ENCODE results near the gene RPP25L.
"Not testable (repeated sequence)": the region's sequence is repeated elsewhere in the genome, so short reads cannot be mapped to it uniquely, and the experiment has no call there.

GRCh38 chr9:34639322-34639721 lies 27.4 kb upstream of the RPP25L start:
- TF ChIP-seq FOSL1 (IDR thresholded peaks at IDR 0.05; ENCODE audit: low read depth); JUND (IDR thresholded peaks at IDR 0.05); POLR2A (IDR thresholded peaks at IDR 0.05; ENCODE audit: borderline replicate concordance, extremely low read depth, insufficient read depth, insufficient read length): not testable (repeated sequence)
- TF ChIP-seq, protein P1, sequence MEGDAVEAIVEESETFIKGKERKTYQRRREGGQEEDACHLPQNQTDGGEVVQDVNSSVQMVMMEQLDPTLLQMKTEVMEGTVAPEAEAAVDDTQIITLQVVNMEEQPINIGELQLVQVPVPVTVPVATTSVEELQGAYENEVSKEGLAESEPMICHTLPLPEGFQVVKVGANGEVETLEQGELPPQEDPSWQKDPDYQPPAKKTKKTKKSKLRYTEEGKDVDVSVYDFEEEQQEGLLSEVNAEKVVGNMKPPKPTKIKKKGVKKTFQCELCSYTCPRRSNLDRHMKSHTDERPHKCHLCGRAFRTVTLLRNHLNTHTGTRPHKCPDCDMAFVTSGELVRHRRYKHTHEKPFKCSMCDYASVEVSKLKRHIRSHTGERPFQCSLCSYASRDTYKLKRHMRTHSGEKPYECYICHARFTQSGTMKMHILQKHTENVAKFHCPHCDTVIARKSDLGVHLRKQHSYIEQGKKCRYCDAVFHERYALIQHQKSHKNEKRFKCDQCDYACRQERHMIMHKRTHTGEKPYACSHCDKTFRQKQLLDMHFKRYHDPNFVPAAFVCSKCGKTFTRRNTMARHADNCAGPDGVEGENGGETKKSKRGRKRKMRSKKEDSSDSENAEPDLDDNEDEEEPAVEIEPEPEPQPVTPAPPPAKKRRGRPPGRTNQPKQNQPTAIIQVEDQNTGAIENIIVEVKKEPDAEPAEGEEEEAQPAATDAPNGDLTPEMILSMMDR (IDR thresholded peaks at IDR 0.05 in 2 of 3, conservative IDR thresholded peaks at IDR 0.05 in 1 of 3; ENCODE audit: borderline replicate concordance in 1 of 3, insufficient read depth in 1 of 3, low read depth in 2 of 3, low read length in 2 of 3), result not testable (repeated sequence)

Measured in HCT116 (cell line).